Measurements from ENCODE around the gene CTNNA3. TPM values are rescaled to one million over a fixed set of nuclear protein-coding genes. Genes with fewer than 3 reads are reported as not detected.

CTNNA3 gene
- total RNA-seq, 1 donor from 2014 or later = 3.3 TPM

DNA sequence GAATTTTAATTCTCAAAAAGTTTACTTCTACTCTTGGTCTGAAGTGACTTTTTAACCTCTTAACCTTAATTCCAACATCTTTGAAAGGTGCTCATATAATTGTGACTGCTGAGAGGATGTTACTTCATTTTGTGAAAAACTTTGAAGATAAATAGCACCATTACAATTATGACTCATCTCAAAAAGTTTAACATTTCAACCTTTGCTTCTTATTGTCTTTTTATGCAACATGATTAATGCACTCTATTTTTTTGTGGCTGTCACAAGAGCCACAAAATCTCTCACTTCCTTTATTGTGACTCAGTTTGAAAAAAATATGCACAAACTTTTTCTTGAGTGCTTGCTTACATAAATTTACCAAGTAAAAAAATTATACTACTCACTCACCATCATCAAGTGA is 387.1 kb downstream of the CTNNA3 start:
- Mint-ChIP-seq H3K9me3 (ENCODE audit: unreplicated experiment) (no peaks in the 10 kb centered on the region), H3K4me3 (ENCODE audit: unreplicated experiment) (no peak overlapping the region), H3K4me1 (ENCODE audit: low read depth, unreplicated experiment) (no peaks in the 10 kb centered on the region), H3K36me3 (ENCODE audit: unreplicated experiment) (no peaks in the 10 kb centered on the region), H3K27me3 (ENCODE audit: unreplicated experiment) (no peaks in the 10 kb centered on the region), H3K27ac (ENCODE audit: unreplicated experiment) (no peak overlapping the region)
- no peak for DNase-seq
- TF ChIP-seq, protein P1, sequence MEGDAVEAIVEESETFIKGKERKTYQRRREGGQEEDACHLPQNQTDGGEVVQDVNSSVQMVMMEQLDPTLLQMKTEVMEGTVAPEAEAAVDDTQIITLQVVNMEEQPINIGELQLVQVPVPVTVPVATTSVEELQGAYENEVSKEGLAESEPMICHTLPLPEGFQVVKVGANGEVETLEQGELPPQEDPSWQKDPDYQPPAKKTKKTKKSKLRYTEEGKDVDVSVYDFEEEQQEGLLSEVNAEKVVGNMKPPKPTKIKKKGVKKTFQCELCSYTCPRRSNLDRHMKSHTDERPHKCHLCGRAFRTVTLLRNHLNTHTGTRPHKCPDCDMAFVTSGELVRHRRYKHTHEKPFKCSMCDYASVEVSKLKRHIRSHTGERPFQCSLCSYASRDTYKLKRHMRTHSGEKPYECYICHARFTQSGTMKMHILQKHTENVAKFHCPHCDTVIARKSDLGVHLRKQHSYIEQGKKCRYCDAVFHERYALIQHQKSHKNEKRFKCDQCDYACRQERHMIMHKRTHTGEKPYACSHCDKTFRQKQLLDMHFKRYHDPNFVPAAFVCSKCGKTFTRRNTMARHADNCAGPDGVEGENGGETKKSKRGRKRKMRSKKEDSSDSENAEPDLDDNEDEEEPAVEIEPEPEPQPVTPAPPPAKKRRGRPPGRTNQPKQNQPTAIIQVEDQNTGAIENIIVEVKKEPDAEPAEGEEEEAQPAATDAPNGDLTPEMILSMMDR (IDR thresholded peaks at IDR 0.05; ENCODE audit: partially characterized antibody, unreplicated experiment) = no peak

DNA sequence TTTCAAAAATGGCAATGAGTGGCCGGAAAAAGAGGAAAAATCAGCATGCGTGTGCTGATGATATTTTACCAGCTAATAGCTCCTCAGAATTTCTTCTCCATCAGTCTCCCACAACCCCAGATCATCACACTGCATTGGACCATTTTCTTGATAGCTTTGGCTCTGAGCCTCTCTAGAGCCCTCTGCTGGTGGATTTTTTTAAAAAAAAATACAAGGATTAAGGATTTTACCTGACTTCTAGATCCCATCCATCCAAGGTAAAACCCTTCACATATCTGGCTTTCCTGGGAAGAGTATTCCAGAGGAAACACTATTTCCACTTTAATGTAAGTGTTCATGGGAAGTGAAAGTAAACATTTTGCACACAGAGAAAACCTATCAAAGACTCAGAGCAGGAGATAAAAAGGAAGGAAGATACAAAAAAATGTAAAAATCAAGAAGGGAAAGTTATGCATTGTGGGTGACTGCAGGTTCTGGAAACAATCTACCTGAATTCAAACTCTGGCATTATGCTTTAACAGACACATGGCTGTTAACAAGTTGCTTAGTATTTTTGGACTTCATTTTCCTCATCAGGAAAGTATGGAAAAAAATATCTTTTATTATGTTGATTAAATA is 389.3 kb downstream of the CTNNA3 start:
- DNase-seq = no peak
- H3K36me3 Mint-ChIP-seq (ENCODE audit: unreplicated experiment) = no peaks in the 10 kb centered on the region
- H3K27ac Mint-ChIP-seq (ENCODE audit: unreplicated experiment) = no peak overlapping the region
- H3K9me3 Mint-ChIP-seq (ENCODE audit: unreplicated experiment) = no peaks in the 10 kb centered on the region
- H3K27me3 Mint-ChIP-seq (ENCODE audit: unreplicated experiment) = no peaks in the 10 kb centered on the region
- no peak overlapping the region for H3K4me3 Mint-ChIP-seq (ENCODE audit: unreplicated experiment)
- TF ChIP-seq, protein P1 (IDR thresholded peaks at IDR 0.05; ENCODE audit: partially characterized antibody, unreplicated experiment) = peak; percentile 66
- H3K4me1 Mint-ChIP-seq (ENCODE audit: low read depth, unreplicated experiment) = no peaks in the 10 kb centered on the region

DNA sequence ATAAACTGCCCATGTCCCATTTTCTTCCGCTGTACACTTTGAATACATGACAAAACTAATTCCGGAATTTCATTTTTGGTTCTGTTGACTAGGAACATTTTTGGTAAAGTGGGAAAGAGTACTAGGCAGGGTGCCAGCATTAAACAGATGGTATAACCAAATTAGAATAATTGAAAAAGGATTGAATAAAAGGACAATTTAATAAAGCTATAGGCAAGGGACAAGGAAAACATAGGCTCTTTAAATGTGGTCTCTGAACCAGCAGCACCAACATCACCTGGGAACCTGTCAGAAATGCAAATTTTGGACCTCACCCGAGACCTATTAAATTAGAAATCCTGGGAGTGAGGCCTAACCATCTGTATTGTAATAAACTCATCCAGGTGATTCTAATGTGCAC is 393.3 kb downstream of the CTNNA3 start:
- TF ChIP-seq, protein P1 (IDR thresholded peaks at IDR 0.05; ENCODE audit: partially characterized antibody, unreplicated experiment) = no peak
- H3K27ac Mint-ChIP-seq (ENCODE audit: unreplicated experiment) = no peak overlapping the region
- H3K9me3 Mint-ChIP-seq (ENCODE audit: unreplicated experiment) = peaks cover 1% of the 10 kb centered on the region
- H3K36me3 Mint-ChIP-seq (ENCODE audit: unreplicated experiment) = no peaks in the 10 kb centered on the region
- no peak for DNase-seq
- no peak overlapping the region for H3K4me3 Mint-ChIP-seq (ENCODE audit: unreplicated experiment)
- H3K27me3 Mint-ChIP-seq (ENCODE audit: unreplicated experiment) = no peaks in the 10 kb centered on the region
- no peaks in the 10 kb centered on the region for H3K4me1 Mint-ChIP-seq (ENCODE audit: low read depth, unreplicated experiment)

DNA sequence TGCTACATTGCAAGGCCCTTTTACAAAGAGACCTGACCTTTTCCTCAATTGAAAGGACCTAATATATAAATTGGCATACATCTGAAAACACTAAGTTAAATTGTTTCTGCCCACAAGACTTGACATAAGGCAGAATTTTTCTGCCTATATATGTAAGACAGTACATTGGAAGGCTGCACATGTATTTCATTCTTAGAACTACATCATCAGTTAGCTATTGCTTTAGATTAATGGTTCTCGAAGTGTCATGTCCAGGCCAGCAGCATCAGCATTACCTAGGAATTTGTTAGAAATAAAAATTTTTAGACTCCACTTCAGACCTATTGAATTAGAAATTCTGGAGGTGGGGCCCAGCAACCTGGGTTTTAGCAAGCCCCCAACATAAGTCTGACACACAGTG is 396.2 kb downstream of the CTNNA3 start:
- TF ChIP-seq, protein P1 (IDR thresholded peaks at IDR 0.05; ENCODE audit: partially characterized antibody, unreplicated experiment) = no peak
- H3K9me3 Mint-ChIP-seq (ENCODE audit: unreplicated experiment) = peaks cover 1% of the 10 kb centered on the region
- H3K36me3 Mint-ChIP-seq (ENCODE audit: unreplicated experiment) = no peaks in the 10 kb centered on the region
- H3K4me1 Mint-ChIP-seq (ENCODE audit: low read depth, unreplicated experiment) = no peaks in the 10 kb centered on the region
- H3K4me3 Mint-ChIP-seq (ENCODE audit: unreplicated experiment) = no peak overlapping the region
- H3K27ac Mint-ChIP-seq (ENCODE audit: unreplicated experiment) = no peak overlapping the region
- DNase-seq = no peak
- no peaks in the 10 kb centered on the region for H3K27me3 Mint-ChIP-seq (ENCODE audit: unreplicated experiment)

DNA sequence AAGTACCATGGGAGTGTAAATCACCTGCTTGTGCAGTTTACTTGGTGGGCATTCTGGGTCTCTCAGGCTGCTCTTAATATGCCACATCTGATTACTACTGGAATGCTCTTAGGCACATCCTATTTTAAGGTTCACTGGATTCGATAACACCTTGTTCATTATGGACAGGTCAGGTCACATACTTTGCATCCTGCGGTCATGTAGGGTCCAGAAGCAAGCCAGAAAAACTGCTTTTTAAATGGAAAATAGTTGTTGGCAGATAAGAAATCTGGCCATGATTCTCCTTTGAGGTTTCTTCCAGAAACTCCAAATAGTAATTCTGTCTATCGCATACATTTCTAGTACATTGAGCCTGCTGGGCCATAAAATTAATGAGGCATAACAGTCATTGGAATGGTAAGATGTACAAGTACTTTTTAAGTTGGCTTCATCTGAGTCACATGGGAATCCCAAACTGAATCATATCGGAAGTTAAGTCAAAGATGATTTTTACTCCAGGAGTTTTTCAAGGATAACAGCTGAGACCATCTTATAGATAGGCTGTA is 398.3 kb downstream of the CTNNA3 start:
- Mint-ChIP-seq H3K4me1 (ENCODE audit: low read depth, unreplicated experiment) (no peaks in the 10 kb centered on the region), H3K9me3 (ENCODE audit: unreplicated experiment) (peaks cover 1% of the 10 kb centered on the region), H3K36me3 (ENCODE audit: unreplicated experiment) (no peaks in the 10 kb centered on the region), H3K27ac (ENCODE audit: unreplicated experiment) (no peak overlapping the region), H3K27me3 (ENCODE audit: unreplicated experiment) (no peaks in the 10 kb centered on the region), H3K4me3 (ENCODE audit: unreplicated experiment) (no peak overlapping the region)
- TF ChIP-seq, protein P1 (IDR thresholded peaks at IDR 0.05; ENCODE audit: partially characterized antibody, unreplicated experiment) = no peak
- no peak for DNase-seq
